ENCODE measurements around the gene SP110. TPM values are rescaled to one million over a fixed set of nuclear protein-coding genes. Genes with fewer than 3 reads are reported as not detected.
A peak's percentile ranks its signal among the peaks of the same experiment; 100 is the strongest.

SP110 gene
- total RNA-seq, 3 donors from 2014 or later: 17.4 to 23.0 (median 22.9) TPM

- DNase-seq (peak in 1 of 3 donors; percentile 66), ATAC-seq (peak; percentile 53)
- Histone ChIP-seq H3K36me3 (ENCODE audit: low read depth) (no peaks in the 10 kb centered on the region), H3K4me3 (no peak overlapping the region), H3K4me1 (ENCODE audit: low read depth) (no peaks in the 10 kb centered on the region), H3K9me3 (no peaks in the 10 kb centered on the region)
- intact Hi-C loops (cut with DNase I, micrococcal nuclease): no loop called here
- TF ChIP-seq CTCF (IDR thresholded peaks at IDR 0.05): no peak
Measured at GRCh38 chr2:230203110-230203676, 16.6 kb downstream of the SP110 start.

DNA sequence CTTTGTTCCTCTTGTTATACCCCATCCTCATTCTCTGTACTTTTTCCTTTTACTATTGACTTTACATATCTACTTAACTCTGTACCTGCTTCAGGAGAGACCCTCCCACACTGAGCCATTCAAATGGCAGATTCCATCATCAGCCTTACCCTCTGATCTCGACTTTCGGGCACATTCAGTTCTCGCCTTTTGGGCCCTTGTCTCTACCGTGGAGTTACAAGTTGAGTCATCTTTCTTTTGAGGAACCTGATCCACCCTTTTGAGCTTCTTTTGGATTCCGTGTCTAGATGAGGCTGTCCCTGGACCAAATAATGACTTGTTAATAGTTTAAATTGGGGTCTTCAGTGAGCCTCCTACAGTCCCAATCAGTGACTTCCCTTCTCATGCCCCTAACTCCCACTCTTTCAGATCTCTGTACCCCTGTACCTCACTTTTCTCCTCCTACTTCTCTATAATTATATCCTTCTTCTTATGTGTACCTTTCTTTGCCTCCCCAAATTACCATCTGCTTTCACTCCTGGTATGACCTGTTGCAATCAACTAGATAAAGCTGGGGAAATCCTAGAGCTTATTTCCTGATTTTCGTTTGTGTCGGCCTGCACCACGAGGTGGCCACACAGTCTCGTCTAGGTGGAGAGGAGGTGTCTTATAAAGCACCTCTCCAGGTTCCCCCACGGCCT lies 17.2 kb downstream of the SP110 start:
- no peak overlapping the region for H3K4me3 ChIP-seq
- ATAC-seq (peak; percentile 56), DNase-seq (no peak)
- no peak for TF ChIP-seq CTCF (IDR thresholded peaks at IDR 0.05)
- no peaks in the 10 kb centered on the region for H3K36me3 ChIP-seq (ENCODE audit: low read depth)
- intact Hi-C loops (cut with DNase I, micrococcal nuclease): no loop called here
- no peaks in the 10 kb centered on the region for H3K9me3 ChIP-seq
- H3K4me1 ChIP-seq (ENCODE audit: low read depth): no peaks in the 10 kb centered on the region

DNA sequence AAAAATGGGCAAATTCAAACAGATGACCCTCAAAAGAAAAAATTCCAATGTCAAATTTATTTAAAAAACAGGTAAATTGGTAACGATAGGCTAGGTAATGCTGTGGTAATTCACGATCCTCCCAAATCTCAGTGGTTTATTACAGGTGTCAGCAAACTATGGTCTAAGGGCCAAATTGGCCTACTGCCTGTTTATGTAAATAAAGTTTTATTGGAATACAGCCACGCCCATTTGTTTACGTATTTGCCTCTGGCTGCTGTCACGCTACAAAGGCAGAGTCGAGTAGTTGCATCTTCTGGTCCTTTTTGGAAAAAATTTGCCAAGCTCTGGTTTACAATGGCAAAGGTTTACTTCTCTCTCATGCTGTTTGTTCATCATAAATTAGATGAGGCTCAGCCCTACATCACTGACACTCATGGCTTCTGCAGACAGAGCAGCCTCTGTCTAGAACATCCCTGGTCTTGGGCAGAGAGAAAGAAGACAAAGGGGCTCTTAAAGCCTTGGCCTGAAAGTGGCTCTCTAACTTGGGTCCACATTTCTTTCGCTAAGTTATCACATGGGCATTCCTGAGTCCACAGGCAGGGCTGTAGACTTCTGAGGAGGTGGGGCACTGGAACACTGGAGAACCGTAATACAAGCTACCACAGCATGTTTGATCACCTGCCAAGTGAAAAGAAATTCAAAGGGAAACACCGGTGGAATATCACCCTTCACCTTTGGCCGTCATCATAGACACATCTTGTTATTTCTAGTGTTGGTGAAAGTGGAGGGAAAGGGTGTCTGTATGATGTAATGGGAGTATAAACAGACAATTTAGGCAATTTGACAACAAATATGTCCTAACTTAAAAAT lies 34.8 kb downstream of the SP110 start:
- Histone ChIP-seq H3K36me3 (ENCODE audit: low read depth) (no peaks in the 10 kb centered on the region), H3K4me1 (ENCODE audit: low read depth) (no peaks in the 10 kb centered on the region), H3K4me3 (no peak overlapping the region), H3K9me3 (no peaks in the 10 kb centered on the region)
- ATAC-seq (peak; percentile 48), DNase-seq (no peak)
- intact Hi-C loops (cut with DNase I, micrococcal nuclease): no loop called here
- no peak for TF ChIP-seq CTCF (IDR thresholded peaks at IDR 0.05)

GRCh38 chr2:230181195-230181594 lies 38.6 kb downstream of the SP110 start:
- Histone ChIP-seq H3K9me3 (no peaks in the 10 kb centered on the region), H3K4me3 (no peak overlapping the region), H3K36me3 (ENCODE audit: low read depth) (peaks cover 6% of the 10 kb centered on the region), H3K4me1 (ENCODE audit: low read depth) (no peaks in the 10 kb centered on the region)
- no peak for DNase-seq
- intact Hi-C loops (cut with DNase I, micrococcal nuclease): no loop called here
- TF ChIP-seq CTCF (IDR thresholded peaks at IDR 0.05): no peak
- ATAC-seq: peak; percentile 91

DNA sequence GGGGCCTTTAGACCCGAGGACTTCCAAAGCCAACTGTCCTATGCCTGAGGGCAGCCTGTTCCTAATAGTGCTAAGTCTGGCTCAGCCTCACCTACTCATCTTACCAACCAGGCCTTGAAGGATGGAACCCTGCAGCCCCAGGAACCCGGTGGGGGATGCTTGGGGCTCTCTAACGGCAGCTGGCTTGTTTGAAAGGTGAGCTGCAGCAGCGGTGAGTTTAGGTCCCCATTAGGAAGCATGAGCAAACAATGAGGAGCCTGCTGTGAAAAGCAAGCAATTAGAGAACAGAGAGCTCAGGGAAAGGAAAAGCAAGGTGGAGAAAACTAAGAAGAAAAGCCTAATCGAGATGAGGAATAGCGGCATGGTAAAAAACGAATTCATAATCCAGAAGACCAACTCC lies 39.9 kb downstream of the SP110 start:
- intact Hi-C loops (cut with DNase I, micrococcal nuclease): no loop called here
- DNase-seq (no peak), ATAC-seq (no peak)
- TF ChIP-seq CTCF (IDR thresholded peaks at IDR 0.05): no peak
- no peaks in the 10 kb centered on the region for H3K4me1 ChIP-seq (ENCODE audit: low read depth)
- H3K4me3 ChIP-seq: no peak overlapping the region
- peaks cover 6% of the 10 kb centered on the region for H3K36me3 ChIP-seq (ENCODE audit: low read depth)
- H3K9me3 ChIP-seq: no peaks in the 10 kb centered on the region
